K562 (cell line): ENCODE results near the gene MARCHF9. TPM values are rescaled to one million over a fixed set of nuclear protein-coding genes. Genes with fewer than 3 reads are reported as not detected.

Experiments
- ATAC-seq: fragments of 200-7000 bp; cut with Tn5 transposase; 3 replicates; pipeline ENCODE4 v1.9.1; 2020; ENCODE audit warnings: moderate library complexity
- BruUV-seq: library from RNA; stranded (reverse); fragments of 400-500 nt; replicated peaks from 2 replicates; lab custom pipeline; 2021; lab: Mats Ljungman, UMichigan
- CTCF ChIA-PET: fragments of 300-600 bp; formaldehyde crosslinking; extraction: SDS; loops from one replicate; lab custom pipeline; 2021; ENCODE audit warnings: low intra/inter-chr PET ratio; lab: Yijun Ruan, JAX
- POLR2A ChIA-PET: fragments of 300-600, 350-650 bp; sonication (Branson Sonifier 250); formaldehyde crosslinking; extraction: SDS; loops from one replicate; lab custom pipeline; 2021; ENCODE audit warnings: antibody characterized with exemption, inconsistent platforms; lab: Yijun Ruan, JAX
- DNase-seq, 4 experiments: peaks; one replicate each; pipeline versions ENCODE4 v3.0.0 to v3.0.0-alpha.2; 2011 to 2018; ENCODE audit warnings: low spot score in 3 of 4, mixed read lengths in 3 of 4; ENCODE audit errors: extremely low read depth in 1 of 4
- FAIRE-seq: peaks from 2 replicates; lab custom pipeline; 2011; peaks lifted over from hg19 to GRCh38; lab: Jason Lieb, UNC
- H2AFZ ChIP-seq: 2 replicates; pipeline ENCODE4 v1.6.0; 2011; ENCODE audit warnings: low read depth, low read length, control low read depth, inconsistent platforms
- H3K27ac ChIP-seq: fragments of 200-600 bp; 3 replicates; pipeline ENCODE4 v1.8.0; 2011; ENCODE audit warnings: low read depth, mild to moderate bottlenecking, control low read depth, inconsistent platforms, low read length, moderate library complexity, mixed read lengths; ENCODE audit errors: extremely low read depth
- H3K27me3 ChIP-seq, 2 experiments: fragments of 300-600 bp in 1 of 2; 2 replicates in 1 of 2; 3 replicates in 1 of 2; pipeline versions ENCODE4 v1.6.0 to v1.8.0; 2011; ENCODE audit warnings: inconsistent platforms in 2 of 2, low read length in 2 of 2, mild to moderate bottlenecking in 1 of 2, mixed read lengths in 1 of 2, moderate library complexity in 1 of 2; ENCODE audit not compliant: control insufficient read depth in 2 of 2, insufficient read depth in 2 of 2
- H3K36me3 ChIP-seq: fragments of 300-600 bp; 3 replicates; pipeline ENCODE4 v1.8.0; 2011; ENCODE audit warnings: mild to moderate bottlenecking, low read length, inconsistent platforms; ENCODE audit not compliant: control insufficient read depth, insufficient read depth
- H3K4me1 ChIP-seq, 2 experiments: fragments of 200-600 bp in 1 of 2; replicated peaks in 1 of 2; 2 replicates in 1 of 2; 3 replicates in 1 of 2; pipeline versions ENCODE4 v1.5.1 to v1.8.0; 2011; ENCODE audit warnings: inconsistent platforms in 2 of 2, low read length in 2 of 2, mild to moderate bottlenecking in 1 of 2, mixed read lengths in 1 of 2, moderate library complexity in 1 of 2; ENCODE audit not compliant: control insufficient read depth in 2 of 2, insufficient read depth in 2 of 2
- H3K4me2 ChIP-seq: 2 replicates; pipeline ENCODE4 v1.6.1; 2011; ENCODE audit warnings: low read length, control low read depth, inconsistent platforms, mixed read lengths; ENCODE audit not compliant: insufficient read depth
- H3K4me3 ChIP-seq: fragments of 200-600 bp; sonication (generic), shearing (Covaris generic); 2 replicates; pipeline ENCODE4 v1.5.1; 2016; ENCODE audit warnings: control low read depth, inconsistent platforms
- H3K79me2 ChIP-seq: fragments of 200-600 bp; 3 replicates; pipeline ENCODE4 v1.8.0; 2011; ENCODE audit warnings: low read length, inconsistent platforms; ENCODE audit not compliant: control insufficient read depth, insufficient read depth
- H3K9ac ChIP-seq, 2 experiments: 2 replicates each; pipeline versions ENCODE4 v1.6.0 to v1.6.1; 2011; ENCODE audit warnings: low read depth in 2 of 2, low read length in 2 of 2, control low read depth in 1 of 2, inconsistent platforms in 1 of 2, mild to moderate bottlenecking in 1 of 2, mixed read lengths in 1 of 2; ENCODE audit not compliant: insufficient read depth in 1 of 2
- H3K9me1 ChIP-seq: one replicate; pipeline ENCODE4 v1.6.0; 2011; ENCODE audit warnings: inconsistent platforms, mild to moderate bottlenecking, low read length, moderate library complexity; ENCODE audit not compliant: control insufficient read depth, insufficient read depth
- H3K9me3 ChIP-seq: replicated peaks from 2 replicates; pipeline ENCODE4 v1.5.1; 2011; ENCODE audit warnings: low read depth, low read length, inconsistent platforms; ENCODE audit not compliant: control insufficient read depth, insufficient read depth
- H4K20me1 ChIP-seq: replicated peaks from 2 replicates; pipeline ENCODE4 v1.6.1; 2011; ENCODE audit warnings: low read length, inconsistent platforms, mixed read lengths; ENCODE audit not compliant: control insufficient read depth, insufficient read depth
- BRD4 ChIP-seq: fragments of 200-600 bp; sonication (generic); IDR thresholded peaks from 2 replicates; pipeline ENCODE4 v1.6.1; 2017; ENCODE audit warnings: inconsistent platforms
- CBX5 ChIP-seq: IDR thresholded peaks from 2 replicates; pipeline ENCODE4 v1.6.1; 2014; ENCODE audit warnings: low read depth, borderline replicate concordance
- EHMT2 ChIP-seq: fragments of 450-650 bp; IDR thresholded peaks from 2 replicates; pipeline ENCODE4 v1.6.1; 2018; ENCODE audit warnings: antibody characterized with exemption
- FOXJ2 ChIP-seq: fragments of 200-800 bp; sonication (Bioruptor generic); IDR thresholded peaks from 2 replicates; pipeline ENCODE4 v1.6.1; 2016; ENCODE audit warnings: missing genetic modification characterization, missing compliant biosample characterization
- KAT7 ChIP-seq: sonication (generic); formaldehyde crosslinking; IDR thresholded peaks from 2 replicates; pipeline ENCODE4 v1.8.0; 2022; ENCODE audit warnings: missing genetic modification reagents, mild to moderate bottlenecking, borderline replicate concordance
- MYNN ChIP-seq, 2 experiments: sonication (generic); formaldehyde crosslinking in 1 of 2; IDR thresholded peaks; 2 replicates each; pipeline versions ENCODE4 v1.5.0 to v1.6.1; 2016 to 2020; ENCODE audit warnings: antibody characterized with exemption in 1 of 2, missing genetic modification reagents in 1 of 2
- NCOA6 ChIP-seq: fragments of 450-650 bp; IDR thresholded peaks from 2 replicates; pipeline ENCODE4 v1.6.1; 2017; ENCODE audit warnings: mild to moderate bottlenecking
- NFE2 ChIP-seq: IDR thresholded peaks from 2 replicates; pipeline ENCODE4 v1.6.1; 2014; ENCODE audit warnings: antibody characterized with exemption, low read depth
- NFYB ChIP-seq: IDR thresholded peaks from 2 replicates; pipeline ENCODE4 v1.6.1; 2011; ENCODE audit warnings: mild to moderate bottlenecking, moderate library complexity; ENCODE audit not compliant: insufficient read length; ENCODE audit errors: extremely low read depth
- RUNX1 ChIP-seq: sonication (generic); IDR thresholded peaks from 2 replicates; pipeline ENCODE4 v1.6.1; 2016; ENCODE audit warnings: antibody characterized with exemption, low read depth
- SMAD2 ChIP-seq: fragments of 150-350 bp; IDR thresholded peaks from 2 replicates; pipeline ENCODE4 v1.6.1; 2014; ENCODE audit warnings: low read depth, mild to moderate bottlenecking, low read length
- SNAPC5 ChIP-seq: fragments of 250-450 bp; sonication (Bioruptor Pico); IDR thresholded peaks from 2 replicates; pipeline ENCODE4 v1.8.0; 2021; ENCODE audit warnings: moderate library complexity, mild to moderate bottlenecking, inconsistent platforms
- STAT6 ChIP-seq: sonication (generic); formaldehyde crosslinking; IDR thresholded peaks from 2 replicates; pipeline ENCODE4 v1.8.1; 2023; ENCODE audit warnings: mild to moderate bottlenecking, missing genetic modification reagents
- ZNF589 ChIP-seq: fragments of 200-800 bp; sonication (Bioruptor generic); IDR thresholded peaks from 2 replicates; pipeline ENCODE4 v1.6.1; 2016; ENCODE audit warnings: low read depth, missing genetic modification characterization, missing compliant biosample characterization
- WGBS: fragments of 100-300 bp; shearing (Covaris generic); methylation state at CpG from one replicate; pipeline ENCODE4 v1.1.6; 2016; ENCODE audit warnings: low coverage, mixed read lengths; ENCODE audit not compliant: insufficient coverage; ENCODE audit errors: missing lambda C conversion rate; 5-methylcytosine and 5-hydroxymethylcytosine counted together
- in situ Hi-C: fragments of 300-500 bp; cut with MboI; formaldehyde crosslinking; loops from 4 replicates; pipeline ENCODE4 v1.15.0; 2018; ENCODE audit warnings: inconsistent platforms, mixed read lengths
- intact Hi-C: fragments of 100-400 bp; cut with micrococcal nuclease; formaldehyde crosslinking; loops from 2 replicates; pipeline ENCODE4 v1.14.2; 2022
- polyA plus RNA-seq, 8 experiments: library from polyadenylated mRNA; depleted of rRNA in 4 of 8; stranded (reverse) in 5 of 8; unstranded in 3 of 8; fragments of >200 nt; fragmentation: Nextera tagmentation in 2 of 8; fragmentation: Illumina TruSeq in 1 of 8; extraction: Ambion mirVana in 2 of 8; extraction: Trizol in 1 of 8; gene quantifications; 2 replicates each; pipeline versions ENCODE4 v1.2.1 to v1.2.3, GENCODE V29; 2011 to 2014; ENCODE audit warnings: inconsistent platforms in 1 of 8, missing spikeins in 1 of 8
- total RNA-seq, 7 experiments: library from RNA; depleted of rRNA in 6 of 7; stranded (reverse); fragments of >200 nt in 6 of 7; fragmentation: Illumina TruSeq in 2 of 7; extraction: Trizol in 2 of 7; gene quantifications; 2 replicates each; pipeline versions ENCODE4 v1.2.1 to v1.2.3, GENCODE V29; 2011 to 2021; ENCODE audit warnings: low replicate concordance in 1 of 7

The MARCHF9 gene
- total and polyA plus RNA-seq, 9 of the 15 experiments (the other 6 are each of a cell fraction or from before 2014, with no cell fraction given), result 0.80 to 12.4 (median 6.2) TPM

GRCh38 chr12:57743769-57744168, 11.1 kb upstream of the MARCHF9 start:
- Histone ChIP-seq H3K9me3 (no peaks in the 10 kb centered on the region), H3K4me1 (peaks cover 7 to 13% of the 10 kb centered on the region in 2 experiments; a peak in 3 of 5 replicates), H3K4me2 (peak overlapping the region; percentile 88), H3K27me3 (peaks cover 0 to 12% of the 10 kb centered on the region in 2 experiments; a peak in 2 of 5 replicates), H3K9me1 (no peaks in the 10 kb centered on the region), H3K36me3 (peaks cover 29% of the 10 kb centered on the region), H4K20me1 (no peaks in the 10 kb centered on the region), H2AFZ (peak overlapping the region; percentile 90), H3K4me3 (no peak overlapping the region; the same call in 1 of the 2 replicates), H3K79me2 (peaks cover 8% of the 10 kb centered on the region; the same call in 1 of the 3 replicates), H3K27ac (peak overlapping the region; percentile 84), H3K9ac (peak overlapping the region in 1 of 2 experiments; percentile 88; a peak in 2 of 4 replicates)
- POLR2A ChIA-PET, result interaction anchor here (1.0 to 2.5 kb wide), 3 partner anchors 8 to 223 kb away, joined by 4 to 15 read pairs (median 6); partner anchors contain the start of gene DDIT3
- FAIRE-seq, result no peak
- in situ Hi-C loops (loop anchor here (10.0 kb wide), 1 partner anchor 429 kb away; no protein-coding TSS in a partner anchor), intact Hi-C loops (no loop called here)
- WGBS, result 67% methylated on average over 2 of the region's 2 CpGs
- no peak for DNase-seq
- no TSS peak for BruUV-seq
- ATAC-seq, result no peak
- CTCF ChIA-PET, result no interaction called here
- TF ChIP-seq BRD4 (no peak), NFE2 (no peak), RUNX1 (no peak), KAT7 (CRISPR knock-in tag) (no peak), SMAD2 (no peak), SNAPC5 (CRISPR knock-in tag) (no peak), ZNF589 (CRISPR knock-in tag) (no peak), NCOA6 (no peak), EHMT2 (no peak), STAT6 (CRISPR knock-in tag) (no peak), FOXJ2 (tag) (no peak), MYNN (IDR thresholded peaks at IDR 0.05) (no peak), MYNN (CRISPR knock-in tag; IDR thresholded peaks at IDR 0.05) (no peak), CBX5 (no peak), NFYB (no peak)
- TF ChIP-seq, all 486 proteins: peak for 0
